ENCODE results near the gene ARRDC3.
"Not testable (repeated sequence)": the region's sequence is repeated elsewhere in the genome, so short reads cannot be mapped to it uniquely, and the experiment has no call there.

ARRDC3 gene

GRCh38 chr5:91383027-91383955 lies at the start of gene ARRDC3:
Gene ARRDC3 (minus strand): TSS chr5:91383317. CDS start chr5:91383092, 225 bp downstream.
- DNase-seq (ENCODE audit: low read depth), result peak; percentile 92

- no peak for DNase-seq (ENCODE audit: low read depth)
Measured at GRCh38 chr5:91430949-91431348, 47.8 kb upstream of the ARRDC3 start.

- DNase-seq (ENCODE audit: low read depth), result no peak
Measured at GRCh38 chr5:91424638-91425436, 41.7 kb upstream of the ARRDC3 start.

GRCh38 chr5:91423871-91424270 lies 40.8 kb upstream of the ARRDC3 start:
- DNase-seq (ENCODE audit: low read depth), result no peak

GRCh38 chr5:91420879-91421278 lies 37.8 kb upstream of the ARRDC3 start:
- no peak for DNase-seq (ENCODE audit: low read depth)

- peak; percentile 49 for DNase-seq (ENCODE audit: low read depth)
Measured at GRCh38 chr5:91419571-91420537, 36.7 kb upstream of the ARRDC3 start.

GRCh38 chr5:91419136-91419535 lies 36.0 kb upstream of the ARRDC3 start:
- DNase-seq (ENCODE audit: low read depth), result no peak

- DNase-seq (ENCODE audit: low read depth), result no peak
Measured at GRCh38 chr5:91418158-91418557, 35.0 kb upstream of the ARRDC3 start.

- no peak for DNase-seq (ENCODE audit: low read depth)
Measured at GRCh38 chr5:91417219-91417618, 34.1 kb upstream of the ARRDC3 start.

- no peak for DNase-seq (ENCODE audit: low read depth)
Measured at GRCh38 chr5:91416491-91416890, 33.4 kb upstream of the ARRDC3 start.

- no peak for DNase-seq (ENCODE audit: low read depth)
Measured at GRCh38 chr5:91409304-91409703, 26.2 kb upstream of the ARRDC3 start.

GRCh38 chr5:91408710-91409109 lies 25.6 kb upstream of the ARRDC3 start:
- DNase-seq (ENCODE audit: low read depth), result no peak

- no peak for DNase-seq (ENCODE audit: low read depth)
Measured at GRCh38 chr5:91407204-91407603, 24.1 kb upstream of the ARRDC3 start.

- no peak for DNase-seq (ENCODE audit: low read depth)
Measured at GRCh38 chr5:91403438-91403837, 20.3 kb upstream of the ARRDC3 start.

- DNase-seq (ENCODE audit: low read depth), result no peak
Measured at GRCh38 chr5:91401175-91401574, 18.1 kb upstream of the ARRDC3 start.

- DNase-seq (ENCODE audit: low read depth), result no peak
Measured at GRCh38 chr5:91397791-91398190, 14.7 kb upstream of the ARRDC3 start.

GRCh38 chr5:91390268-91390667 lies 7.2 kb upstream of the ARRDC3 start:
- DNase-seq (ENCODE audit: low read depth), result peak; percentile 3

GRCh38 chr5:91389555-91389954 lies 6.4 kb upstream of the ARRDC3 start:
- not testable (repeated sequence) for DNase-seq (ENCODE audit: low read depth)

GRCh38 chr5:91388362-91388761 lies 5.2 kb upstream of the ARRDC3 start:
- DNase-seq (ENCODE audit: low read depth), result no peak

GRCh38 chr5:91386120-91386519 lies 3.0 kb upstream of the ARRDC3 start:
- DNase-seq (ENCODE audit: low read depth), result no peak

- not testable (repeated sequence) for DNase-seq (ENCODE audit: low read depth)
Measured at GRCh38 chr5:91385596-91385995, 2.5 kb upstream of the ARRDC3 start.
